MM.1S (cell line): ENCODE measurements around the gene DNAH7.

Source experiments
- CTCF ChIP-seq: fragments of 300-600 bp; sonication (generic); IDR thresholded peaks from 2 replicates; pipeline ENCODE4 v1.5.1; 2016; ENCODE audit warnings: antibody characterized with exemption, low read length, mixed read lengths
- EZH2phosphoT487 ChIP-seq: fragments of 300-600 bp; sonication (generic); IDR thresholded peaks from 2 replicates; pipeline ENCODE4 v1.6.1; 2018; ENCODE audit warnings: antibody characterized with exemption, low read length

GRCh38 chr2:196067088-196067382, 1.6 kb downstream of the DNAH7 start:
- TF ChIP-seq EZH2phosphoT487 (no peak), CTCF (no peak)
